ENCODE results near the gene TRIM3. TPM values are rescaled to one million over a fixed set of nuclear protein-coding genes. Genes with fewer than 3 reads are reported as not detected.

TRIM3 gene
- total RNA-seq, 1 donor from 2014 or later = 22.0 TPM

- no peaks in the 10 kb centered on the region for H3K27me3 ChIP-seq
- DNase-seq = no peak
- intact Hi-C loops (cut with DNase I) = no loop called here
- peak; percentile 49 for ATAC-seq
- no peak for TF ChIP-seq CTCF (IDR thresholded peaks at IDR 0.05)
- no peak within 1 kb of the TSS for H3K4me3 ChIP-seq
- H3K4me1 ChIP-seq = no peaks in the 10 kb centered on the region
- H3K27ac ChIP-seq = no peak within 1 kb of the TSS
- peaks cover 26% of the 10 kb centered on the region for H3K36me3 ChIP-seq
- H3K9me3 ChIP-seq = no peaks in the 10 kb centered on the region
These were observed 23.5 kb upstream of the TRIM3 start, which contains the start of gene DNHD1 for GRCh38 chr11:6497069-6497839. DNHD1 (plus strand) TSS chr11:6497280; CDS start chr11:6498216, 936 bp downstream.

GRCh38 chr11:6489306-6489705, 15.6 kb upstream of the TRIM3 start:
- no peak overlapping the region for H3K4me3 ChIP-seq
- no peak overlapping the region for H3K27ac ChIP-seq
- H3K36me3 ChIP-seq = peaks cover 76% of the 10 kb centered on the region
- no peak for ATAC-seq
- no peaks in the 10 kb centered on the region for H3K4me1 ChIP-seq
- no peak for DNase-seq
- H3K9me3 ChIP-seq = no peaks in the 10 kb centered on the region
- no peaks in the 10 kb centered on the region for H3K27me3 ChIP-seq
- intact Hi-C loops (cut with DNase I) = no loop called here
- no peak for TF ChIP-seq CTCF (IDR thresholded peaks at IDR 0.05)

- no peak for ATAC-seq
- Histone ChIP-seq H3K4me1 (no peaks in the 10 kb centered on the region), H3K4me3 (no peak overlapping the region), H3K27ac (no peak overlapping the region), H3K9me3 (no peaks in the 10 kb centered on the region), H3K36me3 (peaks cover 76% of the 10 kb centered on the region), H3K27me3 (no peaks in the 10 kb centered on the region)
- no peak for TF ChIP-seq CTCF (IDR thresholded peaks at IDR 0.05)
- DNase-seq = no peak
- intact Hi-C loops (cut with DNase I) = no loop called here
These were observed 15.1 kb upstream of the TRIM3 start for GRCh38 chr11:6488821-6489220.

- Histone ChIP-seq H3K9me3 (no peaks in the 10 kb centered on the region), H3K27ac (no peak overlapping the region), H3K4me1 (no peaks in the 10 kb centered on the region), H3K27me3 (no peaks in the 10 kb centered on the region), H3K4me3 (no peak overlapping the region), H3K36me3 (peaks cover 76% of the 10 kb centered on the region)
- DNase-seq = no peak
- intact Hi-C loops (cut with DNase I) = no loop called here
- ATAC-seq = no peak
- no peak for TF ChIP-seq CTCF (IDR thresholded peaks at IDR 0.05)
These were observed 14.6 kb upstream of the TRIM3 start for GRCh38 chr11:6488342-6488741.

GRCh38 chr11:6486938-6487337, 13.2 kb upstream of the TRIM3 start:
- Histone ChIP-seq H3K27ac (no peak overlapping the region), H3K9me3 (no peaks in the 10 kb centered on the region), H3K4me1 (peaks cover 14% of the 10 kb centered on the region), H3K27me3 (no peaks in the 10 kb centered on the region), H3K36me3 (peaks cover 74% of the 10 kb centered on the region), H3K4me3 (no peak overlapping the region)
- no peak for TF ChIP-seq CTCF (IDR thresholded peaks at IDR 0.05)
- ATAC-seq (no peak), DNase-seq (no peak)
- intact Hi-C loops (cut with DNase I) = no loop called here
